T-helper 1 cell (primary cell): ENCODE data around the gene LGMN.
A peak's percentile ranks its signal among the peaks of the same experiment; 100 is the strongest.
"Not testable (repeated sequence)": the region's sequence is repeated elsewhere in the genome, so short reads cannot be mapped to it uniquely, and the experiment has no call there.

ENCODE experiments used
- DNase-seq, 5 donors: peaks; one replicate each; pipeline ENCODE4 v3.0.0-alpha.2; 2012 to 2020

LGMN gene

DNA sequence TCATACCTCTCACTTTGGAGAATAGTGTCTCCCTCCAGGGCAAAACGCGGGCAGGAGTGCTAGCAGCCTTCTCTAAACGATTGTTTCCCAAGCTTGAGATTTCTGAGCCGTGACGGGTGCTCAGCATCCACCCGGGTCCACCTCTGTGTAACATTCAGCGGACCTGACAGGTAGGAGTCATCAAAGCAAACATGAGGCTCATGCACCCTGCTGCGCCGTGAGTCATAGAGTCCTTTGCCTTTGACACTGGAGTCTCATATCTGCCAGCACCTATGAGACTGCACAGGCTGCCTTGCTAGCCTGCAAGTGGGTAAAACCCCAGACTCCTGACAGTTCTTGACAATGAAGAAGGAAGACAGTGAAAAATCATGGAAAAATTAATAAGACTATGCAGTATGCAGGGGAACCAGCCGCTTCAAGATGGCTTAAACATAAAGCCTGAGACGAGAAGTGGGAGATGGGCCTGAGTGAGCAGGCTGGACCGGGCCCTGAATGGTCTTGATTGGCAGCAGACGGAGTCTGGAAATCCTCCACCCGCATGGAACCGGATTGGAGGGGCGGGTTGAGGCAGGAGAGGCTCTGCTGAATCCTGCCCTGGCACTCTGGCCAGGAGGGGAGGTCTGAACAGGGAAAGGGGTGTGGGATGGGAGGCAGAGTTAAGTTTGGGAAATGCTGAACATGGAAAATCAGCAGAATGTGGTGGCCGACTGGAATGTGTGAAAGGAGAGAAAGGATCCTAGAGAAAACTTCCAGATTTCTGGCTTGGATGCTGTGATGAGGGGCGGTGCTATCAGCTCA lies 54.2 kb downstream of the LGMN start:
- no peak for DNase-seq

DNA sequence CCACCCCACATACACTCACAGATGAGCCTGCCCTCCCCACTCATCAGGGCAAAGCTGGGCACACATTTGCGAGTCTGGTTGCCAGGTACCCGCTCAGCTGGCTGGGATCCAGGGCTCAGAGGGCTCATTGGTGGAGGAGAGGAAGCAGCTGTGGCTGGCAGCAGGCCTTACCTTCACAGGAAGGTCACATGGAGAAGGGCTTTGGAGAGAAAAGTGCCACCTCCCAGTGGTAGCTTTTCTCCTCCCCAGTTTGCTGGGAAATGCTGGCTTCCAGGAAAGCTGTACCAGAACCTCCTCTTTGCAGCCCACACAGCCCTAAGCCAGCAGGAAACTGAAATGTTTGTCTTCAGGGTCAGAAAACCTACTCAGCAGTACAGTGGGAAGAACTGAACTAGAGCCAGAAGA lies 55.6 kb downstream of the LGMN start:
- no peak for DNase-seq

DNA sequence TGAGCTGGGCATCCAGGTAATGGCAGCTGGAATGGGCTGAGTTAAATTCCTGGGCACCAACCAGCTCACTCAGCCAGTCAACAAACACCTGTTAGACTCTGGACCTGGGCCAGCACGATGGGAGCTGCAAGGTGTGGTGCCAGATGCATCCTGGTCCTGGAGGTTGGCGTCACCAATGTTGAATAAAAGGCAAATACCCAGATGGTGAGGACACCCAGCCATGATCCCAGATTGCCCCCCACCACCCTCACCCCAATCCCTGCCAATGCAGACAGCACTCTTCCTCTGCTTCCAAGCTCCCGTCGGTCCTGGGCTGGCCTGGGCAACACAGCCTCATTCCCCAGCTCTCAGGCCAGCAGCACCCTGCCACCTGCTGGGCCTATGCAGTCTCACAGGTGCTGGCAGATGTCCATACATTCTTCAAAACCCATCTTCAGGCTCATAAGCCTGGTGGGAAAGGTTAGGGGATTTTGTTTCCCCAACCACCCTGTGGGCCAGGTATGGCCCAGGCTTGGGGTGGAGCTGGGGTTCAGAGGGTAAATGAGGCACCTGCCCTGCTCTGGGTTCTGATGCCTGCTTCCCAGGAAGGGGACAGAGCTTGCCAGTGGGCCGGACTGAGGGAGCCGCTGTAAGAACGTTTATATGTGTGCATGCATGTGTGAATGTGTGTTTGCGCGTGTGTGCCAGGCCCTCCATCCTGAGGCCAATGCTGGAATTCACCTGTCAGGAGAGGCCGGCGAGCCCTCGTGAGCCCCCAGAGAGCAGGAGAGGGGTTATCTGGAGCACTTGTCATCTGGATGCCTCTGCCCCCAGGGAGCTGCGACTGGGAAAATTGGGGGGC lies 58.0 kb downstream of the LGMN start:
- no peak for DNase-seq

DNA sequence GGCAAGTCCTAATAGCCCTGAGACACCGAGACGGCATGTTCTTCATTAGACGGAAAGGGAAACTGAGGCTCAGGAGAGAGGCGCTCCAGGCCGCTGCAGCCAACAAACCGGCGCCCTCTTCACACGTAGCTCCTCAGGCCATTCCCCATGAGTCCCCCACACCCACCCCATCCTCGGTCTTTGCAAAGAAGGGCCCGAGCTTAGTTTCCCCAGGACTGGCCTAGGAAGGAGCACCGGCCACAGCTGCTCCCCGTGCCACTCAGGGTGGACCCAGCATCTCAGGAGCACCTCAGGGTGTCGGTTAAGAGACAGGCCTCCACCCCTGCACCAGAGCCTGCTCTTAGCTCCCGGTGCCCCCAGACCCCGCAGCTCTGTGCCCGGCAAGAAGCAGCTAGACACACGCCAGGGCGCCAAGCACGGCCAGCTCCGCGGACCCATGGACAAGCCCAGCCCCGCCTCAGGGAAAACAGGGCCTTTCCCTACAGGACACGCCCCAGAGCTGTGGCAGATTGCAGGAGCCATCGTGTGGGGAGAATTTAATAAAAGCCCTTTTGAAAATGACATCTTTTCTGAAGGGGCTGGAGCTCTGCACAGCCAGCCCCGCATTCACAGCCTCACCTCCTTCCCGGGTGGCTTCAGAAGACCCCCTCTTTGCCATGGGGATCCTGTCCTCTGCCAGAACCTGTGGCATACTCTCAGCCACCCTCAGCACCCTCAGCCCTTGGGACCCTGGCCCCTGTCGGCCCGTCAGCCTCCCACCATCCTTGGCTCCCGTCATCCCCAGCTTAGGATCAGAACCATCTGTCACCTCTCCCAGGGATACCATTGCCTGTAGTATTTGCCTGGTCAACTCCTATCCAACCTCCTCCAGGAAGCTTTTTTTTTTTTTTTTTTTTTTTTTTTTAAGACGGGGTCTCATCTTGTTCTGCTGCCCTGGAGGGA lies 59.7 kb downstream of the LGMN start:
- no peak for DNase-seq

DNA sequence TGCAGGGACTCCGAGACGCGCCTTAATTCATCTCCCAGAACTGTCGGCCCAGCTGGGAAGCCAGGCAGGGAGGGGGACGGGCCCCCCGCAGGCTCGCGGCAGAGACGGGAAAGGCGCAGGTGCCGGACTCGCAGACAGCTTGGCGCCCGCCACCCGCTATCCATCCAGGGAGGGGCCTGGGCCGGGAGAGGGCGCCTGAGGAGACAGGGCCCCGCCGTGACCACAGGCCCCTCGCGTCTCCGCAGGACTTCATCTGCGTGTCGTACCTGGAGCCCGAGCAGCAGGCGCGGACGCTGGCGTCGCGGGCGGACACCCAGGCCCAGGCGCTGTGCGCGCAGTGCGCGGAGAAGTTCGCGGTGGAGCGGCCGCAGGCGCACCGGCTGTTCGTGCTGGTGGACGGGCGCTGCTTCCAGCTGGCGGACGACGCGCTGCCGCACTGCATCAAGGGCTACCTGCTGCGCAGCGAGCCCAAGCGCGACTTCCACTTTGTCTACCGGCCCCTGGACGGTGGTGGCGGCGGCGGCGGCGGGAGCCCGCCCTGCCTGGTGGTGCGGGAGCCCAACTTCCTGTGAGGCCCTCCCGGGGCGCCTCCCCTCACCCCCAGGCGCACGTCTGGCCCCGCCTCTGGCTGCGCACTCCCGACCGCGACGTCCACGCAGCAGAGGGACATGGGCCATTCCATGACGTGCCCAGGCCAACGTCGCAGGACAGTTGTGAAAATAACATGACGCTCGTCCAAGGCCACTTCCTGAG lies 60.6 kb downstream of the LGMN start:
- DNase-seq: no peak

DNA sequence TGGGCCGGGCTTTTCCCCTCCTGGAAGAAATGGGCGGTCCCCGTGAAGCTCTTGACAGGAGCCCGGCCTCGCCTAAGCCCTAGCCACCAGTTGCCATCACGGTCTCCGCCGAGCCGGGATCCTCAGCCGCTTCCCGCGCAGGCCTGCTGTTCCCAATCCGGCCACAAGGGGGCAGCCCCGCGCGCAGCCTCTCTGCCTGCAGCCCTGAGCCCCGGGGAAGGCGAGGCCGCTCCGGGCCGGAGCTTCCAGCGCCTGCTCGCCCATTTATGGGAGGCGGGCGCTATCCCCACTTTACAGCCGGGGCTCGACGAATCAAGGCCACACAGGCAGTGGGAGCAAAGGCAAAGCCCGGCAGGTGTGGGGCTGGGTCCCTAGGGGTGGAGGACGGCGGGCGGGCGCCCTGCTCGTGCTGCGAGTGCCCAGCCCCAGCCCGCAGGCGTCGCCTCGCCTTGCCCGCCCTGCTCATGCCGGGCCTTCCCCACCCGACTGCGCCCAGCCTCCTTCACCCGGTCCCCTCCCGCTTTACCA lies 61.5 kb downstream of the LGMN start:
- peak in 3 of 5 donors; percentile 28 to 40 (median 33) for DNase-seq

DNA sequence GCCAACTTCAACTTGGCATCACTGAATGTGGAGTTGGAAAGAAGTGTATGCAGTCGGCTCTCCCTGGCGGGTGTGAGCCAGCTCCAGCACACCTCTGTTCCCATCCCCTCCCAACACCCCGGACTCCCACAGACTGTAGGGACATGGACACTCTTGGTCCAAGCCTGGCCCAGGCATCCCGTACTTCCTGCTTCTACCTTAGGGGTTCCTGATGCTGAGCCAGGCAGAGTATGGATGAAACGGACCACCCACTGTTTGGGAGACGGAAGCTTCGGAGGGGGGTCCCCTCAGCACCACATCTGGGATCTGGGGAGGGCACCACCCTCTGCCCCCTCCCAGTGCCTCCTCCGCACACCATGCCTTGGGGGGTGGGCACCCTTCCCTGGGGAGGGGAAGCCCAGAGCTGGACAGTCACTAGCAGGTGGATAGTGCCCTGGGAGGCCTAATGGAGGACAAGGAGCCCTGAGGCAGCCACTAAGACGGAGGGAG lies 62.0 kb downstream of the LGMN start:
- no peak for DNase-seq

DNA sequence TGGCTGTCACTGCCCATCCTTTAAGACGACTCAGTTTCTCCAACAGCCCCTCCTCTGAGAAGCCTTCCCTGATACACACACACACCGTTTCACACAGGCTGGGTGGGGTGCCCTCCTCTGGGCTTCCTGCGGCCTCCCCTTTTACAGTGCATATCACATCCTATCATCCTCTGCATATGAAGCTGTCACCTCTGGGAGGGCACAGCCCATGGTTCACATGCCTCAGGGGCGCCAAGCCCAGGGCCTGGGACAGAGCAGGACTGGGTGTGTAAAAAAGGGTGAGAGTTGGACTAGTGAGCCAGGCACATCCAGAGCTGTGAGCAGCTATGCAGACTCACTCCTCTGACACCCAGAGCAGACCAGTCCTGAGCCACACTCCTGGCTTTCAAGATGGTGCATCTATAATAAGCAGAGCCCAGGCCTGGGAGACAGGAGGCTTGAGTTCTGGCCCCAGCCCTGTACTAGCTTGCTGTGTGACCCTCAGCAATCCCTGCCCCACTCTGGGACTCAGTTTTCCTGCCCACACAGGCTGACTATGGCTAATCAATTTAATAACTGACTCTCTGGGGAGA lies 62.6 kb downstream of the LGMN start:
- DNase-seq: no peak

DNA sequence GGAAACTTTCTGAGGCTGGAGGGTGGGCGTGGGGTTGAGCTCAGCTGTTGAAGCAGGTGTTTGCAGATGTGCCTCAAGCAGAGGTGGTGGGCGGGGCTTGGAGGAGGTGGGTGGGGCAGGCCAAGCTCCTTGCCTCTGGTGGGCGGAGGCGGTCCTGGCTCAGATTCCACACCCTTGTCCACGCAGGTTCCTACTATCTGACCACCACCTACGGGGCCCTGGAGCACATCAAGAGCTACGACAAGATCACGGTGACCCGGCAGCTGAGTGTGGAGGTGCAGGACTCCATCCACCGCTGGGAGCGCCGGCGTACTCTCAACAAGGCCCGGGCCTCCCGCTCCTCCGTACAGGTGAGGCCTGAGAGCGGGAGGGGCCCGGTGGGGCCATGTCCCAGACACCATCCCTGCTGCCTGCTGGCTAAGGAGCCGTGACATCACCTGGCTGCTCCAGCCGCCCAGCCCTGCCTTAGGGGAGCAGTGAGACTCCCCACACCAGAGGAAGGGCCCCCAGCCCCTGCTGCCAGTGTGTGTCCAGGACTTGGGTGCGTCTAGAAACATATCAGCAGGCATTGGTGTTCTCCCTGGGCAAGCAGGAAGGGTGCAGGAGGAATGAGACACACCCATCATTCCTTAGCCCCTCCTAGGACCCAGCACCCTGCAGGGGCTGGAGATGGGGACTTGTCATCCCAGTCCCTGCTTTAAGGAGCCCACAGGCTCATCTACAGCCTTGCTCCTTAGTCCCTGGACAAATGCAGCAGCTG lies 63.4 kb downstream of the LGMN start:
- DNase-seq: no peak

DNA sequence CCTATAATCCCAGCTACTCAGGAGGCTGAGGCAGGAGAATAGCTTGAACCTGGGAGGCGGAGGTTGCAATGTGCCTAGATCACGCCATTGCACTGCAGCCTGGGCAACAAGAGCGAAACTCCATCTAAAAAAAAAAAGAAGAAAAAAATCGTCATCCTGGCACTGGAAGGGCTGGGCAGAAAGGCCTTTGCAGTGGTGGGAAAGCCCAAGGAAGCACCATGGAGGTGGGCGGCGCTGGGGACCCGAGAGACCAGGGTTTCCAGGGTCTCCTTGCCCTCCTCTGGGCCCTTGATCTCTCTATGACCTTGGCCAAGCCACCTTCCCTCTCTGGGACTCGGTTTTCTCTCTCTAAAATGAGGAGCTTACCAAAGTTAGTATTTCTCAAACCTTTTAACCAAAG lies 65.4 kb downstream of the LGMN start:
- no peak for DNase-seq

DNA sequence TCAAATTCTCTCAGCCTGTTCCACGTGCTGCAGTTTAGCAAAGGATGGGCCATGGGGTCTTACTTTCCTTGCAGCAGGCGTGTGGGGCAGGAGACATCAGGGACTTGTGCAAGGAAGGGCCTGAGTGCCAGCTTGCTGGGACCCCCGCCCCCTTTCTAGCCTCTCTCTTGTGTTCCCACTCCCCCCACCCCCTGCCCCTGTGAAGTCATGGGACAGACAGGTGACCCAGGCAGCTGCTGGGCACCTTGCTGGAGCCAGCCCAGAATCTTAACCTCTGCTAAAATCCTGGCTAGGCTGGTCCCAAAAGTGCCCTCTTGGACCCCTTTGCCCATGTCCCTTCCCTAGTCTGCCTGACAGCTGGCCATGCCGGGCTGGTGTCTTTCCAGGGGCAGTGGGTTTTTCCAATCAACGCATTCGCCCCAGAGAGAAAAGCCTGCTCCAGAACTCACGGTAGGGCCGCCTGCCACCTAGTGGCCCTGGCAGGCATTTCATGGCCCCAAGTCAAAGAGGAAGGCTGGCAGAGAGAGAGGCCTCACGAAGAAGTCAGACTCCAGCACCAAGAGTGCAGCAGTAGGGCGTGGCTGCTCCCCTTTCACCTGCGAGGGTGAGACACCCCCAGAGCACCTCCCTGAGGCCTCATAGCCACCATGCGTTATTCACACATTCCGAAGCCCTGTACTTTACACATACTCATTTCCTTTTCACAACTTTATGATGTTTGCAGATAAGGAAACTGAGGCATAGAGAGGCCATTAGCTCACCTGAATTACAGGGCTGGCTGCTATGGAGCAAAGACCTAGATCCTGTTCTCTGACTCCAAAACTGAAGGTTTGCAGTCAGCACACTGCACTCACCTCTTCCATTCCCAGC lies 67.4 kb downstream of the LGMN start:
- peak; percentile 39 to 75 (median 57) for DNase-seq

DNA sequence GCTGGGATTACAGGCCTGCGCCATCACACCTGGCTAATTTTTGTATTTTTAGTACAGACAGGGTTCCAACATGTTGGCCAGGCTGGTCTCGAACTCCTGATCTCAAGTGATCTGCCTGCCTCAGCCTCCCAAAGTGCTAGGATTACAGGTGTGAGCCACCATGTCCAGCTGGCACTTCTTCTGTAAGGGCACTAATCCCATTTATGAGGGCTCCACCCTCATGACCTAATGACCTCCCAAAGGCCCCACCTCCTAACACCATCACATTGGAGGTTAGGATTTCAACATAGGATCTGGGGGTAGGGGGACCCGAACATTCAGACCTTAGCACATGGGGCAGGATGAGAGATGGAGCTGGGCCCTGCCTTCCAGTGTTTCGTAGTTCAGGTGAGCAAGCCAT lies 68.1 kb downstream of the LGMN start:
- DNase-seq: not testable (repeated sequence)

DNA sequence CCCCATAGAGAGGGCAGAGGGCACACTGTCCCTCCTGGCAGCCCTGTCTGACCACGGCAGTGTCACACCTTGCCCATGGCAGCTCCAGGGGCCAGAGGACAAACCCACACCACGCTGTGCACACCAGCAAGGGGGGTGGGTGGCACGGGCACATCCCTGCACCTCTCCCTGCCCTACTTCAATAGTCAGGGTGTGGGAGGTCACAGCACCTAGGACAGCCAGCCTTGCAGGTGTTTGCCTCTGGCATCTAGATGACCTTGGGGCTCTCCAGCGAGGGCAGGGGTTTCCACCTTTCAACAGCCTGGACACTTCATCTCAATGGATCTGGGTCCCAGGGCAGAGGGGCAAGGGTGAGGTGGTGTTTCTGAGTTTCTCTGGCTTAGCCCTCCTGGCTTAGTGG lies 69.2 kb downstream of the LGMN start:
- DNase-seq: no peak

DNA sequence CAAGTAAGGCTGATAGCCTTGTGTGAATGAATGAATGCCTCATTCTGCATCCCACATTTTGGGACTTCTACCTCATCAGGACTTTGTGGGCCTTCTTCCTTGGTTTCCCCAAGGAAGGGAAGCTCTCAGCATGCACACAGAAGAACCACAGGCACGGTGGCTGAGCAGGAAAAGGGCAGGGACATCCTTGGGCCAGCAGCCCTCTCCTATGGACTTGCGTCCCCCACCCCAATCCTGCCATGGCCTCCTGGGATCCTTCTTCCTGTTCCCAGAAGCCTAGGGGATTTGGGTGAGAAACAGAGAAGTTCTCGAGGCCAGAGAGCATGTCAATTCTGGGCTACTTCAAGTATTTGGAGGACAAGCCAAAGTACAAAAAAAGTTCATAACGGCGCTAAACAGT lies 69.7 kb downstream of the LGMN start:
- DNase-seq: no peak

DNA sequence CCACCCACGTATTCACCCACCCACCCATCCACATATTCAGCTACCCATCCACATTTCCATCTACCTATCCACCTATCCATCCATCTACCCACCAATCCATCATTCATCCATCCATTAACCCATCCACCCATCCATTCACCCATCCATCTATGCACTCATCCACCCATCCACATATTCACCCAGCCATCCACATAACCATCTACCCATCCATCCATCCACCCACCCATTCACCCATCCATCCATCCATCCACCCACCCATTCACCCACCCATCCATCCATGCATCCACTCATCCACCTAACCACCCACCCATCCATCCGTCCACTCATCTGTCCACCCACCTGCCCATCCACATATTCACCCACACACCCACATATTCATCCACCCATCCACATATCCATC lies 70.5 kb downstream of the LGMN start:
- DNase-seq: no peak

DNA sequence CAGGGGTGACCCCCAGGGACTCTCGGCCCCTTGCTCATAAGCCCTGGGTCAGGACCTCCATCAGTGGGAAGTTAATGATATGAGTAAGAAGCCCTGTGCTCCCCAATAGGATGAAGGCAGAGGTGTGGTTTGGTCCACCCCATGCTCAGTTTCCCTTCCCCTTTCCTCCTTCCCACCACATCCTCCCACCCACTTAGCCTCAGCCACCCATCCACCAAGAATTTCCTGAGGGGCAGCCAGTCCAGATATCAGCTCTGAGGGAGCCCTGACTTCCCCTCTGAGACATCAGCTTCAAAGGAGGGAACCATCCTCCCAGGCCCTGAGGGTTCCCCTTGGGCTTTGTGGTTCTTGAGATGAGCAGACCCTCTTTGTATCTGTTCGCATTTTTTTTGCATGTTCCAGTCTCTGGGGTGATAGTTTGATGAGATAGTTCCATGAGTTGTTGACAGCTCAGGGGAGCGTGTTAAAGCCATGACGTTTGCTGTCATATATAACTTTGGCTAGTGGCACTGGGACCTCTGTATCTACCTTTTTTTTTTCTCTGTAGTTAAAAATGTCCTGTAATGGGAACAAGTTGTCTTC lies 71.2 kb downstream of the LGMN start:
- no peak for DNase-seq

DNA sequence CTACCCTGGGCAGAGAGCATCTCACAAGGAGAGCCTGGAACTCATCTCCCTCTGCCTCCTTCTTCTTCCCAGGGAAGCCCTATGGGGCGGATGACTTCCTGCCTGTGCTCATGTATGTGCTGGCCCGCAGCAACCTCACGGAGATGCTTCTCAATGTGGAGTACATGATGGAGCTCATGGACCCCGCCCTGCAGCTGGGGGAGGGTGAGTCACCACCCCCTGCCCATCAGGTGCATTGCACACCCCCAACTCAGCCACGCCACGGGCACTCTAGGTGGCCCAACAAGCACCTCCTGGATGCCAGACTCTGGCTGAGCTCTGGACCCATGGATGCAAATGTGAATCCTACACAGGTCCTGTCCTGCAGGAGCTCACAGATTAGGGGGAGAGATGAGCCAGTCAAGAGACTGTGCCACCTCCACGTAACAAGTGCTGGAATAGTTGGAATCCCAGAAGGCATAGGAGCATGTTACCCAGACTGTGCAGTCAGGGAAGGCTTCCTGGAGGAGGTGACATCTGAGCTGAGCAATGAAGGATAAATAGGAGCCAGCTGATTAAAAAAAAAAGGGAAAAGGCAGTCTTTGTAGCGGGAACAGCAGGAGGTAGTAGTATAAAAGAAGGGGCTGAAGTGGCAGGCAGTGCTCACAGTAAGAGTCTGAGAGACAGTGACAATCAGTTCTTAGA lies 71.9 kb downstream of the LGMN start:
- no peak for DNase-seq

DNA sequence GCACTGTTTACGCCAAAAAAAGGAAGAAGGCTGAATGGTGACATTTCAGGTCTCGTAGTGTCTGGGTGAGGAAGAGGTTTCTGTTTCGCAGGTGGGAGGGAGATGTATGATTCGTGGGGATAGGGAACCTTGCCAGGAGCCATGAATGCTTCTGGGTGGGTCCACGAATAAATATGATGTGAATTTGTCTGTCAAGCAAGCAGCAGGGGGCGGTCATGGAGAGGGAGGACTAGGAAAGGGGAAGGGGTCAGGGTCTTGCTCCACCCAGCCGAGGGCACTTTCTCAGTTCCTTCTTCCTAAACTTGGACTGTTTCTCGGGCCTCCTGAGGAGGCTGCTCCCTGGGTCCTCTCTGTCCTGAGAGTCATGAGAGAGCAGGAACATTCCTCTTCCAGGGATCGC lies 72.5 kb downstream of the LGMN start:
- DNase-seq: no peak

DNA sequence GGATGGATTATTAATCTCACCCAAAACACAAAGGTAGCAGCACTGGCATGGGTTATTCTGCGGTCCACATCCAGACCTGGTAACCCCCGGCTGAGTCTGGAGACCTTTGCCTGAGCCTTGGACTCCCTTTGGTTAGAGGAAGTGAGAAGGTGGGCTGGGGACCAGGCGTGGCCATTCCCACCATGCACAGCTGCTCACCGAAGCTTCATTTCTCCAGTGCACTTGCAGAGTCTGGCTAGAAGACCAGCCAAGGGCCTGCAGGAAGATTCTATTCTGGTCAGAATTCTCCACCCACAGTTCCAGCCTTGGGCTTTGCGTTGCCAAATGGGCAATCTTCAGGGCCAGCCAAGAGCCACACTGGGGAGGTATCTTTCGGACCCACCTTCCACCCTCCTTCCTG lies 73.0 kb downstream of the LGMN start:
- no peak for DNase-seq
